Endothelial cell (in vitro differentiated cells): ENCODE measurements around the gene FOXM1. TPM values are rescaled to one million over a fixed set of nuclear protein-coding genes. Genes with fewer than 3 reads are reported as not detected.

Experiments
- DNase-seq: peaks from one replicate; pipeline ENCODE4 v3.0.0; 2021; ENCODE audit warnings: low spot score
- H3K27ac Mint-ChIP-seq: one replicate; pipeline ENCODE4 v1.8.0; 2021; ENCODE audit warnings: mixed read lengths, inconsistent platforms; ENCODE audit not compliant: unreplicated experiment
- H3K27me3 Mint-ChIP-seq: one replicate; pipeline ENCODE4 v1.8.0; 2021; ENCODE audit warnings: mild to moderate bottlenecking, moderate library complexity, mixed read lengths, inconsistent platforms; ENCODE audit not compliant: unreplicated experiment
- H3K36me3 Mint-ChIP-seq: one replicate; pipeline ENCODE4 v1.8.0; 2021; ENCODE audit warnings: mild to moderate bottlenecking, low read depth, mixed read lengths, inconsistent platforms; ENCODE audit not compliant: unreplicated experiment
- H3K4me1 Mint-ChIP-seq: one replicate; pipeline ENCODE4 v1.8.0; 2021; ENCODE audit warnings: mild to moderate bottlenecking, mixed read lengths, inconsistent platforms; ENCODE audit not compliant: unreplicated experiment
- H3K4me3 Mint-ChIP-seq: one replicate; pipeline ENCODE4 v1.8.0; 2021; ENCODE audit warnings: mild to moderate bottlenecking, mixed read lengths, inconsistent platforms; ENCODE audit not compliant: unreplicated experiment
- H3K9me3 Mint-ChIP-seq: one replicate; pipeline ENCODE4 v1.8.0; 2021; ENCODE audit warnings: mixed read lengths, inconsistent platforms; ENCODE audit not compliant: unreplicated experiment
- total RNA-seq: library from RNA; stranded (reverse); fragmentation: NEBNext Ultra II Directional; extraction: Animal tissue kit (Norgen Biotek cat#: 25700); gene quantifications from one replicate; pipeline ENCODE4 v1.2.1, GENCODE V29; 2021; ENCODE audit not compliant: unreplicated experiment
- TF ChIP-seq, protein P1 (sequence below): fragments of 200-600 bp; sonication (generic); IDR thresholded peaks from one replicate; pipeline ENCODE4 v1.5.0; 2021; ENCODE audit warnings: antibody characterized with exemption; ENCODE audit not compliant: unreplicated experiment

The FOXM1 gene
- total RNA-seq, 1 donor from 2014 or later: 24.3 TPM

DNA sequence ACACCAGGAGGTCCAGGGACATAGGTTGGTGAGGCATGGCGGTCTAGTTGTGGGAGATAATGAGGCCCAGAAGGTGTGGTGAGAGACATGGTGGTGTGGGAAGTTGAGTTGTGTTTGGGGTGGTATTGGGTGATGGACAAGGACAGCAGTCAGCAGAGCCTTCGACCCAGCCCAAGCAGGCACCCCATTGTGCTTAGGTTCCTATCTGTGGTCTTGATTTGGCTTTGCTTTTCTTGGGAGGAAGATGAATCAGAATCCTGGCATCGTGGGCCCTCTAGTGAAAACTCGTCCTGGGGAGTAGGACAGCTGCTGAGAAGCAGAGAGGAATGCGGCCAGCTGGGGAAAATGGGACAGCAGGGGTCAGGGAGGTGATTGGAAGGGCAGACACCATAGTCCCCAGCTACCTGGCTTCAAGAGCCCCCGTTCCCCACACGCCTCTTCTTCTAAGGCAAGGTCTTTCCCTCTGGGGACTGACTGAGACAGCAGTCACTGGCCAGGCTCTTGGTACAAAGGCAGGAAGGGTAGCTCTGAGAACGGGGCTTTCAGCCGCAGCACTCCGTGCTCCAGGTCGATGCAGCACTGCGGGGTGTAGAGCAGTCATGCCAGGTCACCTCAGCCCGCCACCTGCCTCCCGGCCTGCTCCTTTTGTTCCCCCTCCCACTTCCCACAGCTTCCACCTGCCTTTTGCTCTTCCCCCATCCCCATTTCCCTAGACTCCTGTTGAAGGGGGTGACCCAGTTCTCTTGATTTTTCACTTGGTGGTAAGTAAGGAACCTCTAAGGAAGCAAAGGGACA, 50.1 kb downstream of the FOXM1 start:
- Mint-ChIP-seq H3K27ac (no peak overlapping the region), H3K4me1 (no peaks in the 10 kb centered on the region), H3K36me3 (peaks cover 39% of the 10 kb centered on the region), H3K4me3 (no peak overlapping the region), H3K27me3 (peaks cover 3% of the 10 kb centered on the region), H3K9me3 (no peaks in the 10 kb centered on the region)
- DNase-seq: no peak
- TF ChIP-seq, protein P1, sequence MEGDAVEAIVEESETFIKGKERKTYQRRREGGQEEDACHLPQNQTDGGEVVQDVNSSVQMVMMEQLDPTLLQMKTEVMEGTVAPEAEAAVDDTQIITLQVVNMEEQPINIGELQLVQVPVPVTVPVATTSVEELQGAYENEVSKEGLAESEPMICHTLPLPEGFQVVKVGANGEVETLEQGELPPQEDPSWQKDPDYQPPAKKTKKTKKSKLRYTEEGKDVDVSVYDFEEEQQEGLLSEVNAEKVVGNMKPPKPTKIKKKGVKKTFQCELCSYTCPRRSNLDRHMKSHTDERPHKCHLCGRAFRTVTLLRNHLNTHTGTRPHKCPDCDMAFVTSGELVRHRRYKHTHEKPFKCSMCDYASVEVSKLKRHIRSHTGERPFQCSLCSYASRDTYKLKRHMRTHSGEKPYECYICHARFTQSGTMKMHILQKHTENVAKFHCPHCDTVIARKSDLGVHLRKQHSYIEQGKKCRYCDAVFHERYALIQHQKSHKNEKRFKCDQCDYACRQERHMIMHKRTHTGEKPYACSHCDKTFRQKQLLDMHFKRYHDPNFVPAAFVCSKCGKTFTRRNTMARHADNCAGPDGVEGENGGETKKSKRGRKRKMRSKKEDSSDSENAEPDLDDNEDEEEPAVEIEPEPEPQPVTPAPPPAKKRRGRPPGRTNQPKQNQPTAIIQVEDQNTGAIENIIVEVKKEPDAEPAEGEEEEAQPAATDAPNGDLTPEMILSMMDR: no peak

DNA sequence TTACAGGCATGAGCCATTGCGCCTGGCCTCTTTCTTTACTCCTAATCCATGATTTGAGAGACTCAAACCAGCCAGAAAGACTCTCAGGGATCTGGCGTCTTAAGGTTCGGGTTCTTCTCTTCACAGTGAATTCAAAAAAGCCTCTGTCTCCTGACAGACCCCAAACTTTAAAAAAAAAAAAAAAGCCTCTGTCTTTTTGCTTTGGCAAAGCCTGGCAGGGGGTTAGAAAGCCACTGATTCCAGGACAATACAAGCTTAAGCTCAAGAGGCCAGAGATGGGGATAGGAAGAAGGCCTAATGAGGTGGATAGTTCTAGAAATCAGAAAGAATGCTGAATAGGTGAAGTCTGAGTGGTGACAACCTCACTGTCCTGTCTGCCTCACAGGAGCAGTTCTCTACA, 50.9 kb downstream of the FOXM1 start:
- H3K27me3 Mint-ChIP-seq: peaks cover 3% of the 10 kb centered on the region
- H3K36me3 Mint-ChIP-seq: peaks cover 41% of the 10 kb centered on the region
- TF ChIP-seq, protein P1: no peak

DNA sequence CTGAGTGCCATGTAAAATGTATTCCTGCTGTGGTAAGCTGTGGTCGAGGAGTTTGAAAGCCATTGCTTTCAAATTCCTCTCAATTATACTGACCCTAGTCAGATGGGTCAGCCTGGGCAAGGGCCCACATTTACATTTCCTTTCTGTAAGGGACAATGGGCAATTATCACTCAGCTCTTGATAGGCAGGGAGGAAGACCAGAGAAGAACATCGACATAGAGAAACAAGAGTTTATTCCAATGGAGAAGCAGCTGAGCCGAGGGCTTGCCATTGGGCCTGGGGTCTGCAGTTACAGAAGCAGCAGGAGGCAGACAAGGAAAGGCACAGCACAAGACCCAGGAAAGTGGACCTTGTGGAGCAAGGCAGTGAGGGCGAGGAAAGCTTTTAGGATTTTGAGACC, 51.8 kb downstream of the FOXM1 start:
- Mint-ChIP-seq H3K27ac (no peak overlapping the region), H3K4me3 (no peak overlapping the region), H3K27me3 (peaks cover 3% of the 10 kb centered on the region), H3K9me3 (no peaks in the 10 kb centered on the region), H3K4me1 (no peaks in the 10 kb centered on the region), H3K36me3 (peaks cover 40% of the 10 kb centered on the region)
- TF ChIP-seq, protein P1: no peak
- no peak for DNase-seq

More for the DNA sequence above, 50.9 kb downstream of the FOXM1 start:
- Mint-ChIP-seq H3K27ac (no peak overlapping the region), H3K4me1 (no peaks in the 10 kb centered on the region), H3K4me3 (no peak overlapping the region), H3K9me3 (no peaks in the 10 kb centered on the region)
- no peak for DNase-seq

DNA sequence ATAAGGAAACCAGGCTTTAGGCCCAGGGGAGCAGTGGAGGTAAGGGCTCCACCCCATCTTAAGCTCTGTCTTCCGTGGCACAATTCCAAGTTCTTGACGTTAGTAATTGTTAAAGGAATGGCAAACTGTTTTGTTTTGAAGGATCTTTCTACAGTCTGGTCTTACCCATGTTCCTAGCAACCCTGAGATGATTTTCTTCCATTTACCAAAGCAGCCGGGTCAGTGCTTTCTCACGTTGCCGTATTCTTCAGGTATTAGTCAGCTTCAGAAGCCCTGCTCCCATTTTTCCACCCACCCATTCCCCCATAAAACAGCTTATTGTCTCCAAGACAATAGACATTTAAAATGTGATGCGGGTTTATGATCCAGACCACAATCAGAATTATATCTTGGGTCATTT, 52.4 kb downstream of the FOXM1 start:
- TF ChIP-seq, protein P1: no peak
- no peaks in the 10 kb centered on the region for H3K9me3 Mint-ChIP-seq
- H3K27me3 Mint-ChIP-seq: peaks cover 3% of the 10 kb centered on the region
- peaks cover 42% of the 10 kb centered on the region for H3K36me3 Mint-ChIP-seq
- no peaks in the 10 kb centered on the region for H3K4me1 Mint-ChIP-seq
- H3K4me3 Mint-ChIP-seq: no peak overlapping the region
- H3K27ac Mint-ChIP-seq: no peak overlapping the region
- DNase-seq: no peak

DNA sequence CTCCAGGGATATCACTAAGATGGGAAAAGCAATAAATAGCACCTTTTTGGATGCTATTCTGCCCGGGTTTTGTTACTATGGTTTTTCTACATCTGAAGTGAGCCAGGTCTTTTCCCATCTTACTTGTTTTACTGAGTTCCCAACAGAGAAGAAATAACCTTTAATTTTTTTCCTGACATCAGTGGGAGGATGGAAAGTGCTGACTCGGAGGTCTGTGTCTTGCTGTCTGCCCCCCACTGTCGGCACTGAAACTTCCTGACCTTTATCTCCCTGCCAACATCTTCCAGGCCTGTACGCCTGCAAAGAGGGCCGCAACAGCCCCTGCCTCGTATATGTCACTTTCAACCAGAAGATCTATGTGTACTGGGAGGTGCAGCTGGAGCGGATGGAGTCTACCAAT, 53.5 kb downstream of the FOXM1 start:
- H3K4me3 Mint-ChIP-seq: no peak overlapping the region
- no peak overlapping the region for H3K27ac Mint-ChIP-seq
- peaks cover 44% of the 10 kb centered on the region for H3K36me3 Mint-ChIP-seq
- H3K9me3 Mint-ChIP-seq: no peaks in the 10 kb centered on the region
- H3K4me1 Mint-ChIP-seq: no peaks in the 10 kb centered on the region
- TF ChIP-seq, protein P1: no peak
- DNase-seq: no peak
- H3K27me3 Mint-ChIP-seq: peaks cover 3% of the 10 kb centered on the region
